Measurements from ENCODE around the gene PPP2R5B.

PPP2R5B gene

DNA sequence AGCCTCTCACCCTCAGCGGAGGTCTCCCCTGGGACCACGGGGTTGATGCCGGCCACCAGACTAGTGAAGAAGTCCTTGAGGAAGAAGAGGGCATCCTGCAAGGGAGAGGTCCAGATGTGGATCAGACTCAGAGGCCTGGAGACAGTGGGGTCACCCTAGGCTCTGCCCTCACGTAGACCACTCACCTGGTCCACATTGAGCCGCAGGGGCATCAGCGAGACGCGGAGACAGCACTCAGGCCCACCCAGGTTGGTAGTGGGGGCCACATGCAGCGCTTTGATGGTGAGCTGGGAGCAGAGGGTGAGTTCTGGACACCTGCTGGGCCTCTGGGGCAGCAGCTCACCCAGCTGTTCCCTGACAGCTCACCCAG lies 26.4 kb upstream of the PPP2R5B start:
- in situ Hi-C loops (cut with MboI; ENCODE audit: low pct_unique_long_range_greater_than_20kb, low sequenced_read_pairs, unreplicated experiment): no loop called here
- no peak for TF ChIP-seq CTCF (IDR thresholded peaks at IDR 0.05; ENCODE audit: extremely low read depth, insufficient read depth, missing control alignments)
- no peak for DNase-seq (ENCODE audit: low spot score)

DNA sequence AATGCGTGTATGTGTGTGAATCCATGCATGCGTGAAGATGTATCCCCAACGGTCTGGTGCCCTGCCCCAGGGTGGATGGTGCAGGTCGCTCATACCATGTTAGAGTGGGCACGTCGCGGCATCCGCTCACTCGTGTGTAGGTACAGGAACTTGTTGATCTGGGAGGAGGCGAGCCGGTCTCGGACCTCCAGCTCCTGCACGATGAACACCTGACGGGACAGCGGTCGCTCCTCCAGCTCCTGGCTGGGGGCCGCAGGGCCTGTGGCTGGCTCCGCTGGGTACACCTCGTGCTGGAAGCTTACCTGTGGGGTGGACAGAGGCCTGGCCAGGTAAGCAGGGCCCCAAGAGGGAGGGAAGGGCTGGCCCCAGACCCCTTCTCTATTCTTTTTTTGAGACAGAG lies 25.9 kb upstream of the PPP2R5B start:
- in situ Hi-C loops (cut with MboI; ENCODE audit: low pct_unique_long_range_greater_than_20kb, low sequenced_read_pairs, unreplicated experiment): no loop called here
- DNase-seq (ENCODE audit: low spot score): no peak
- no peak for TF ChIP-seq CTCF (IDR thresholded peaks at IDR 0.05; ENCODE audit: extremely low read depth, insufficient read depth, missing control alignments)

GRCh38 chr11:64900263-64900678 lies 24.2 kb upstream of the PPP2R5B start:
- no peak for TF ChIP-seq CTCF (IDR thresholded peaks at IDR 0.05; ENCODE audit: extremely low read depth, insufficient read depth, missing control alignments)
- peak; percentile 87 for DNase-seq (ENCODE audit: low spot score)
- in situ Hi-C loops (cut with MboI; ENCODE audit: low pct_unique_long_range_greater_than_20kb, low sequenced_read_pairs, unreplicated experiment): no loop called here

GRCh38 chr11:64900774-64901173 lies 23.7 kb upstream of the PPP2R5B start:
- in situ Hi-C loops (cut with MboI; ENCODE audit: low pct_unique_long_range_greater_than_20kb, low sequenced_read_pairs, unreplicated experiment): no loop called here
- no peak for TF ChIP-seq CTCF (IDR thresholded peaks at IDR 0.05; ENCODE audit: extremely low read depth, insufficient read depth, missing control alignments)
- DNase-seq (ENCODE audit: low spot score): no peak

DNA sequence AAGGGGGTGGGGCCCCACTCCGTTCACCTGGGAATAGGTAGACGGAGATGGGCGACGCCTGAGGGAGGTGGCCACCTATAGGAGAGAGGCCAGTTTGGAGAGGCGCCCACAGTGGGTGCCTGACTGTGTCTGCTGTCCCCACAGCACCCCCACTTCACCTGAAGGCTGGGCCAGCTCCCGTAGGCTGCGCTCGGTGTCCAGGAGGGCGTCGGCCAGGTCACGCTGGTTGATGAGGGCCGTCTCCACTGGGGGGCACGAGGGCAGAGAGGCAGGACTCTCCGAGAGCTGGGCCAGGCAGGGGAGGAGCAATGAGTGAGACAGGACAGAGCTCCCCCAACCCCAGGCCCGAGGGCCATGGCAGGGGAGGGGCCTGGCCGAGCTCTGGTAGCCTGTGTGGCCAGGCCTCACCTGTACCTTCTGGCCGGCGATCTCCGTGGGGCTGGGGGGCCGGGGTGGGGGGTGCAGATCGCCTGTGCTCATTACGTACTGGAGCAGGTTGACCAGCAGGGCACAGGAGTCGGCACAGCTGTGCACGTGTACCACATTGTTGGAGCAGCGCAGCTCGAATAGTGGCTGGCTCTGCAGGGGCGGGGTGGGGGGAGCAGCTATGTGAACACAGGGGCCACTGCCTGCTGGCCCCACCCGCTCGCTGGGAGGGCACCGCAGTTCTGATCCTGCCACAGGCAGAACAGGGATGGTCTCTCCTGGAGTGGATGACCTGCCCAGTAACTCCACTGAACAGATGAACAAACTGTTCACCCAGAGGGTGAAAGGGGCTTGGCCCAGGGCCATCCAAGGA lies 22.2 kb upstream of the PPP2R5B start:
- DNase-seq (ENCODE audit: low spot score): no peak
- in situ Hi-C loops (cut with MboI; ENCODE audit: low pct_unique_long_range_greater_than_20kb, low sequenced_read_pairs, unreplicated experiment): no loop called here
- no peak for TF ChIP-seq CTCF (IDR thresholded peaks at IDR 0.05; ENCODE audit: extremely low read depth, insufficient read depth, missing control alignments)

GRCh38 chr11:64903291-64903833 lies 21.1 kb upstream of the PPP2R5B start:
- in situ Hi-C loops (cut with MboI; ENCODE audit: low pct_unique_long_range_greater_than_20kb, low sequenced_read_pairs, unreplicated experiment): no loop called here
- no peak for DNase-seq (ENCODE audit: low spot score)
- TF ChIP-seq CTCF (IDR thresholded peaks at IDR 0.05; ENCODE audit: extremely low read depth, insufficient read depth, missing control alignments): no peak

Data from GM13977 (cell line).